Transverse colon (tissue), 4 donors: Measurements from ENCODE around the gene FBXO27.

Experiments used
- CTCF ChIP-seq, 5 experiments: fragments of 200-600 bp in 3 of 5; fragments of 450-650 bp in 2 of 5; sonication (generic) in 3 of 5; IDR thresholded peaks; 1 replicate in 2 of 5; 2 replicates in 3 of 5; pipeline ENCODE4 v1.5.1; 2016 to 2017; ENCODE audit warnings: antibody characterized with exemption in 5 of 5, inconsistent platforms in 3 of 5, mild to moderate bottlenecking in 2 of 5, moderate library complexity in 1 of 5
- POLR2A ChIP-seq: fragments of 450-650 bp; IDR thresholded peaks from one replicate; pipeline ENCODE4 v1.6.1; 2016; ENCODE audit warnings: antibody characterized with exemption, mild to moderate bottlenecking, moderate library complexity
- POLR2AphosphoS5 ChIP-seq, 3 donors: sonication (generic); formaldehyde crosslinking; IDR thresholded peaks; one replicate each; pipeline ENCODE4 v1.6.1; 2016; ENCODE audit warnings: antibody characterized with exemption in 3 of 3

GRCh38 chr19:39009001-39009400, 23.3 kb downstream of the FBXO27 start:
- TF ChIP-seq CTCF (IDR thresholded peaks at IDR 0.05) (no peak), POLR2AphosphoS5 (IDR thresholded peaks at IDR 0.05) (no peak), POLR2A (no peak)
